Measurements from ENCODE around the gene DLGAP4. TPM values are rescaled to one million over a fixed set of nuclear protein-coding genes. Genes with fewer than 3 reads are reported as not detected.

DLGAP4 gene
- total RNA-seq, 1 donor from 2014 or later, result 199 TPM

GRCh38 chr20:36528176-36528874 is 222.2 kb downstream of the DLGAP4 start:
- H3K9me3 Mint-ChIP-seq (ENCODE audit: unreplicated experiment), result peaks cover 6% of the 10 kb centered on the region
- H3K36me3 Mint-ChIP-seq (ENCODE audit: unreplicated experiment), result no peaks in the 10 kb centered on the region
- peaks cover 8% of the 10 kb centered on the region for H3K4me1 Mint-ChIP-seq (ENCODE audit: low read depth, unreplicated experiment)
- H3K27me3 Mint-ChIP-seq (ENCODE audit: unreplicated experiment), result peaks cover 9% of the 10 kb centered on the region
- DNase-seq, result no peak
- H3K27ac Mint-ChIP-seq (ENCODE audit: unreplicated experiment), result no peak overlapping the region
- H3K4me3 Mint-ChIP-seq (ENCODE audit: unreplicated experiment), result no peak overlapping the region
- no peak for TF ChIP-seq CTCF (IDR thresholded peaks at IDR 0.05; ENCODE audit: partially characterized antibody, unreplicated experiment)

DNA sequence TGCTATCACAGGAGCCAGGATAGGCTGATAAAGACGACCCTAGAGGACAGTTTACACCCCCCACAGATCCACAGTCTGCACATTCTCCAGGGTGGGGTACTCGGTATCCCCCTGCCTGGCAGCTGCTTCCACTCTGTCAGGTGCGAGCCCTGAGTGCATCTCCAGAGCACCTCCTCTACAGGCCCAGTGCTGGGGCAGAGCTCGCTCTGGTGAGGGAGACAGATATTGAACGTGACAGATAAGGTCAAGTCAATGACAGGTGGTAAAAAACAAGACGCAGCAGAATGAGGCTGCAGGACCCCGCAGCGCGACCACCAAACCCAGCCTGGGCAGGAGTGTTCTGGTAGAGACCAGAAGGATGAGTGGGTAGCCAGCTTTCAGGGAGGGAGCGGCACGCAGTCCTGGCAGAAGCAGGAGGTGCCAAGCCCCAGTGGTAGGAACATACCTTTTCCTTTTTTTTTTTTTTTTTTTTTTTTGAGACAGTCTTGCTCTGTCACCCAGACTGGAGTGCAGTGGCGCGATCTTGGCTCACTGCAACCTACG is 222.8 kb downstream of the DLGAP4 start:
- no peak for TF ChIP-seq CTCF (IDR thresholded peaks at IDR 0.05; ENCODE audit: partially characterized antibody, unreplicated experiment)
- Mint-ChIP-seq H3K4me3 (ENCODE audit: unreplicated experiment) (no peak overlapping the region), H3K9me3 (ENCODE audit: unreplicated experiment) (peaks cover 7% of the 10 kb centered on the region), H3K27ac (ENCODE audit: unreplicated experiment) (no peak overlapping the region), H3K27me3 (ENCODE audit: unreplicated experiment) (peaks cover 9% of the 10 kb centered on the region), H3K36me3 (ENCODE audit: unreplicated experiment) (no peaks in the 10 kb centered on the region), H3K4me1 (ENCODE audit: low read depth, unreplicated experiment) (peaks cover 8% of the 10 kb centered on the region)
- no peak for DNase-seq

DNA sequence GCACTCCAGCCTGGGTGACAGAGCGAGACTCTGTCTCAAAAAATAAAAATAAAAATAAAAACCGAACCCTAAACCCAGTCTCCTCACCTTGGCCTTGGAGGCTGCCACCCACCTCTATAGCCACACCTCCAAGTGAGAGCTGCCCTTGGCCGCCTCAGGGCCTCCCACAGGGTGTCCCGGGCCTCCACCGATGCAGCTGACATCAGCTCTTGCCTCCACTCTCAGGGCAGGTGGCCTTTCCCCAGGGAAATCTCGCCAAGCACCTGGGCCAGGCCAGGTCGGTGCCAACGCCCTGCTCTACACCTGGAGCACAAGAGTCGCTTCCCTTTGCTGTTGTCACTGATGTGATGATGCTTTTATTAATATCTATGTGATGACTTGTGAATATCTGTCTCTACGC is 226.2 kb downstream of the DLGAP4 start:
- H3K36me3 Mint-ChIP-seq (ENCODE audit: unreplicated experiment), result no peaks in the 10 kb centered on the region
- TF ChIP-seq CTCF (IDR thresholded peaks at IDR 0.05; ENCODE audit: partially characterized antibody, unreplicated experiment), result no peak
- no peak for DNase-seq
- H3K4me1 Mint-ChIP-seq (ENCODE audit: low read depth, unreplicated experiment), result peaks cover 5% of the 10 kb centered on the region
- no peak overlapping the region for H3K4me3 Mint-ChIP-seq (ENCODE audit: unreplicated experiment)
- H3K9me3 Mint-ChIP-seq (ENCODE audit: unreplicated experiment), result peaks cover 6% of the 10 kb centered on the region
- H3K27me3 Mint-ChIP-seq (ENCODE audit: unreplicated experiment), result peaks cover 6% of the 10 kb centered on the region
- no peak overlapping the region for H3K27ac Mint-ChIP-seq (ENCODE audit: unreplicated experiment)

DNA sequence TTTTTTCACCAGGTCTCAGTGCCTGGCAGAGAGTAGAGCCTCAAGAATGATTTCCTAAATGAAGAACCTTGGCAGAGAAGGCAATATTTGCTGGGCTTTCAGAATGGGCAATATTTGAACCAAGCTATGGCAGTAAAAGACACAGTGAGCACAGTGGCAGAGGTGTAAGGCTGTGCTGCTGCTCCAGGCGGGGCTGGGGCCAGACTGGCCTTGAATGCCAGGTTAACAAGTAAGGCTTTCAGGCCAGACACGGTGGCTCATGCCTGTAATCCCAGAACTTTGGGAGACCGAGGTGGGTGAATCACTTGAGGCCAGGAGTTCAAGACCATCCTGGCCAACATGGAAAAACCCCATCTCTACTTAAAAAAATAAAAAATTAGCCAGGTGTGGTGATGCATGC is 226.7 kb downstream of the DLGAP4 start:
- Mint-ChIP-seq H3K36me3 (ENCODE audit: unreplicated experiment) (no peaks in the 10 kb centered on the region), H3K4me3 (ENCODE audit: unreplicated experiment) (no peak overlapping the region), H3K27me3 (ENCODE audit: unreplicated experiment) (peaks cover 6% of the 10 kb centered on the region), H3K27ac (ENCODE audit: unreplicated experiment) (no peak overlapping the region), H3K4me1 (ENCODE audit: low read depth, unreplicated experiment) (peaks cover 4% of the 10 kb centered on the region), H3K9me3 (ENCODE audit: unreplicated experiment) (peaks cover 6% of the 10 kb centered on the region)
- DNase-seq, result no peak
- TF ChIP-seq CTCF (IDR thresholded peaks at IDR 0.05; ENCODE audit: partially characterized antibody, unreplicated experiment), result no peak

GRCh38 chr20:36538026-36538722 is 232.0 kb downstream of the DLGAP4 start:
- H3K27ac Mint-ChIP-seq (ENCODE audit: unreplicated experiment), result no peak overlapping the region
- no peak for DNase-seq
- TF ChIP-seq CTCF (IDR thresholded peaks at IDR 0.05; ENCODE audit: partially characterized antibody, unreplicated experiment), result no peak
- H3K36me3 Mint-ChIP-seq (ENCODE audit: unreplicated experiment), result no peaks in the 10 kb centered on the region
- peaks cover 3% of the 10 kb centered on the region for H3K27me3 Mint-ChIP-seq (ENCODE audit: unreplicated experiment)
- H3K4me3 Mint-ChIP-seq (ENCODE audit: unreplicated experiment), result no peak overlapping the region
- no peaks in the 10 kb centered on the region for H3K4me1 Mint-ChIP-seq (ENCODE audit: low read depth, unreplicated experiment)
- peaks cover 5% of the 10 kb centered on the region for H3K9me3 Mint-ChIP-seq (ENCODE audit: unreplicated experiment)
